ENCODE data around the gene LYZ.
A peak's percentile ranks its signal among the peaks of the same experiment; 100 is the strongest.

GRCh38 chr12:69359531-69360347 lies 11.6 kb downstream of the LYZ start, which contains the start of gene YEATS4:
- peak in 3 of 7 experiments; percentile 4 to 26 (median 25) for TF ChIP-seq CTCF (IDR thresholded peaks at IDR 0.05)
- peak; percentile 81 to 91 (median 87) for TF ChIP-seq POLR2A (IDR thresholded peaks at IDR 0.05)

All from body of pancreas (tissue), 4 donors.